Measurements from ENCODE around the gene PCDHB14.

GRCh38 chr5:141236516-141237313 is 13.6 kb downstream of the PCDHB14 start:
- TF ChIP-seq EZH2 (IDR thresholded peaks at IDR 0.05; ENCODE audit: low read depth): no peak
- TF ChIP-seq CTCF (conservative IDR thresholded peaks at IDR 0.05): no peak

All from PC-9 (cell line).